GM18951 (cell line): Measurements from ENCODE around the gene KHK.
A peak's percentile ranks its signal among the peaks of the same experiment; 100 is the strongest.

Experiments used
- POLR2A ChIP-seq: IDR thresholded peaks from 4 replicates; pipeline ENCODE4 v1.6.1; 2011; ENCODE audit warnings: mild to moderate bottlenecking; ENCODE audit not compliant: insufficient read length, insufficient read depth; ENCODE audit errors: extremely low read depth
- in situ Hi-C: fragments of 300-500 bp; cut with MboI; formaldehyde crosslinking; loops from one replicate; pipeline ENCODE4 v1.12.0; 2022; ENCODE audit warnings: low sequenced_read_pairs, mixed read lengths, inconsistent platforms; ENCODE audit not compliant: unreplicated experiment

KHK gene

GRCh38 chr2:27125104-27125503 lies 38.5 kb downstream of the KHK start:
- in situ Hi-C loops: no loop called here
- TF ChIP-seq POLR2A: no peak

GRCh38 chr2:27126252-27126710 lies 39.7 kb downstream of the KHK start:
- in situ Hi-C loops: no loop called here
- no peak for TF ChIP-seq POLR2A

GRCh38 chr2:27127883-27128667 lies 41.5 kb downstream of the KHK start:
- TF ChIP-seq POLR2A: no peak
- in situ Hi-C loops: no loop called here

- in situ Hi-C loops: no loop called here
Measured at GRCh38 chr2:27128668-27129571, 42.3 kb downstream of the KHK start.

DNA sequence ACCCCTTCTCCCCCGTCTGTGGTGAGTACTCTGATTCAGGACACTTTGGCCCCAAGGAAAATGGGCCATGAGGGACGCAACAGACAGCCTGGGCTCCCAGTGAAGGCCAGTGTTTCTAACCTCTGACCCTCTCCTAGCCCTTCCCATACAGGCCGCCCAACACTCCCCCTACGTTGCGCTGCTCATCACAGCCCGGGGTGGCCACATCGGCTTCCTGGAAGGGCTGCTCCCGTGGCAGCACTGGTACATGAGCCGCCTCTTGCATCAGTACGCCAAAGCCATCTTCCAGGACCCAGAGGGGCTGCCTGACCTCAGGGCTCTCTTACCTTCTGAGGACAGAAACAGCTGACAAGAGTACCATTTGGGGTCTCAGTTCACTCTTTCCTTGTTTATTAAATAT lies 43.8 kb downstream of the KHK start:
- in situ Hi-C loops: no loop called here
- TF ChIP-seq POLR2A: no peak

More at GRCh38 chr2:27128668-27129571, 42.3 kb downstream of the KHK start:
- TF ChIP-seq POLR2A: no peak

DNA sequence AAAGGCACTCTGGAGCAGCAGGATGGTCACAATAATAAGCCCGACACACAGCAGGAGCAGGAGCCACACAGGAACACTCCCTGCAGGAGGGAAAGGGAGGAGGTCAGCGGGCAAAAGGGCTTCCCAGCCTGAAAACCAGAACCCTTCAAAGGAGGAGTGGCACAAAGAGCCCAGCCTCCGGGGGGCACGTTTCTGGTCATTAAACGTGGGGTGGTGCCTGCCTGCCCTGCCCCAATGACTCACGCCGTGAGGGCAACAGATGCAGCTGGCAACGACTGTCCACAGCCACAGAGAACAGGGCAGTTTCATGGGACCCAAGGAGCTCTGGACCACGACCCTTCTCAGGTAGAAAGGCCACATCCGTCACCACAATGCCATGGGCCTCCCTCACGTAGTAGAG lies 44.9 kb downstream of the KHK start:
- in situ Hi-C loops: no loop called here
- no peak for TF ChIP-seq POLR2A

GRCh38 chr2:27133195-27133875 lies 46.8 kb downstream of the KHK start:
- no peak for TF ChIP-seq POLR2A
- in situ Hi-C loops: no loop called here

GRCh38 chr2:27133905-27134780 lies 47.6 kb downstream of the KHK start, which contains the start of gene PREB:
Gene PREB, minus strand, starts transcription at chr2:27134636. Its CDS starts 215 bp downstream, at chr2:27134421.
- peak; percentile 95 for TF ChIP-seq POLR2A
- in situ Hi-C loops: no loop called here

DNA sequence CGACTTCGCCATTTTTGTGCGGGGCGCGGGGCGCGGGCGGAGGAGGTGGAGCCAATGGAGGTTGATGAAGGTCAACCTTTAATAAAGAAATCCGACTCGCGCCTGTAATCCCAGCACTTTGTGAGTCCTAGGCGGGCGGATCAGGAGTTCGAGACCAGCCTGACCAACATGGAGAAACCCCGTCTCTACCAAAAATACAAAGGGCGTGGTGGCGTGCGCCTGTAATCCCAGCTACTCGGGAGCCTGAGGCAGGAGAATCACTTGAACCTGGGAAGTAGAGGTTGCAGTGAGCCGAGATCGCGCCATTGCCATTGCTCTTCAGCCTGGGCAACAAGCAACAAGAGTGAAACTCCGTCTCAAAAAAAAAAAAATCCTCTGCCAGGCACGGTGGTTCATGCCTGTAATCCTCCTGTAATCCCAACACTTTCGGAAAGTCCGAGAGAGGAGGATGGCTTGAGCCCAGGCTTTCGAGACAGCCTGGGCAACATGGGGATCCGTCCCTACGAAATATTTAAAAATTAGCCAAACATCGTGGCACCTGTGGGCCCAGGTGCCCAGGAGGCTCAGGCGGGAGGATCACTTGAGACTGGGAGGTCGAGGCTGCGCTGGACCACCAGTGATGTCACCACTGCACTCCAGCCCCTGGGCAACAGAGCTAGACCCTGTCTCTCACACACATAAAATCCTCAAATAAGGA lies 48.4 kb downstream of the KHK start:
- TF ChIP-seq POLR2A: no peak
- in situ Hi-C loops: no loop called here

DNA sequence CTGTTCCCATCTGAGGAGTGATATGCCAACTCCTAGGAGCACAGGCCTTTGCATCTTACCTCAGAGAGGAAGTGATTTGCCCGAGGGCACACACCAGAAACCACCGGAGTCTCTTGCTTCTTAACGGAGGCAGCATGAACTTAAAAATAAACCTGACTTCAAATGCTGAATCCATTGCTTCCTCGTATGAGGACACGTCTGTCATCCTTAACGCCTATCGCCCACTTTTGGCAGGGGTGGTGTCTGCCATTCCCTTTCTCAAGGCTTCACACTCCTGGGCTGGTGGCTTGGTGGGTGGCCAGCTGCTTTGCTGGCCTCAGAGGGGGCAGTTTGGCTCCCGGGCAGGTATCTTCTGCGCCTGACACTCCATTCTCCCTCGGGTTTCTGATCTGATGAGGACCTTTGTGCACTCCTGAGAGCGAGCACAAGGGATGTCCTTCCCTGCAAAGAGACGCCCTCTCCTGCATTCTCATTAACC lies 48.9 kb downstream of the KHK start:
- in situ Hi-C loops: no loop called here

DNA sequence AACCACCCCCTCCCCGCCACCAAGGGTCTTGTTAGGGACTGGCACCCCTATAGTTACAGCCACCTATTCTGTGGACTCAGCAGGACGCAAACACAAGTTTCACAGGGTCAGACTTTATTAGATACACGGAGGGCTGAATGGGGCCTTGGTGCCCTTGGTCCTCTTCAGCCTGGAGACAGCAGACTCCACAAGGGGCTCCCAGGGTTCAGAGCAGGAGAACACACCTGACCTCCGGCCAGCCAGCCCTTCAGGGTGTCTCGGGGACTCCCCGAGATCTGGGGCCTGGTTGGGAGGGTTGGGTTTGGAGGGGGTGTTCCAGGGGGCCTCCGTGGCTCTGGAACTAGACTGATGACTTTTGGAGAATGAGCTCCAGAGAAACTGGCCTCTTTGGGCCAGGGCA lies 50.2 kb downstream of the KHK start:
- in situ Hi-C loops: no loop called here
- no peak for TF ChIP-seq POLR2A

More for the DNA sequence above, 48.9 kb downstream of the KHK start:
- TF ChIP-seq POLR2A: no peak
